B cell (primary cell): ENCODE measurements around the gene PCP4. TPM values are rescaled to one million over a fixed set of nuclear protein-coding genes. Genes with fewer than 3 reads are reported as not detected.

Experiments used
- ATAC-seq: fragments of 200-7000 bp; cut with Tn5 transposase; one replicate; pipeline ENCODE4 v1.10.0; 2021; ENCODE audit warnings: low read depth, mild to moderate bottlenecking, moderate number of reproducible peaks, moderate library complexity
- CTCF ChIA-PET: fragments of 350-600 bp; sonication (Branson Sonifier 250); formaldehyde crosslinking; loops from one replicate; lab custom pipeline; 2021; ENCODE audit warnings: antibody characterized with exemption, inconsistent platforms; lab: Charles Lee
- POLR2A ChIA-PET: fragments of 350-600 bp; sonication (Branson Sonifier 250); formaldehyde crosslinking; loops from one replicate; lab custom pipeline; 2021; ENCODE audit warnings: antibody characterized with exemption; lab: Charles Lee
- DNase-seq: peaks from one replicate; pipeline ENCODE4 v3.0.0; 2013
- H2AFZ ChIP-seq: 2 replicates; pipeline ENCODE4 v1.6.1; 2012; ENCODE audit warnings: mild to moderate bottlenecking, low read depth, low read length; ENCODE audit not compliant: insufficient read depth, poor library complexity, severe bottlenecking
- H3K27ac ChIP-seq, 2 donors: 1 replicate in 1 of 2; 2 replicates in 1 of 2; pipeline ENCODE4 v1.5.1; 2012 to 2013; ENCODE audit warnings: low read length in 2 of 2, mild to moderate bottlenecking in 2 of 2, moderate library complexity in 1 of 2
- H3K27me3 ChIP-seq, 4 experiments: fragments of 200-600 bp in 1 of 4; sonication (generic) in 1 of 4; replicated peaks in 1 of 4; 1 replicate in 2 of 4; 2 replicates in 2 of 4; pipeline versions ENCODE4 v1.6.1 to v1.7.0; 2013 to 2016; ENCODE audit warnings: low read length in 3 of 4, mild to moderate bottlenecking in 2 of 4, mixed read lengths in 1 of 4, moderate library complexity in 1 of 4; ENCODE audit not compliant: insufficient read depth in 4 of 4, control insufficient read depth in 3 of 4; ENCODE audit errors: control extremely low read depth in 1 of 4
- H3K36me3 ChIP-seq, 2 experiments: replicated peaks in 1 of 2; 1 replicate in 1 of 2; 2 replicates in 1 of 2; pipeline versions ENCODE4 v1.6.1 to v1.7.1; 2013; ENCODE audit warnings: low read length in 1 of 2; ENCODE audit not compliant: insufficient read depth in 2 of 2, control insufficient read depth in 1 of 2; ENCODE audit errors: control extremely low read depth in 1 of 2, extremely low read depth in 1 of 2
- H3K4me1 ChIP-seq, 2 donors: fragments of 200-600 bp in 1 of 2; sonication (generic) in 1 of 2; 1 replicate in 1 of 2; 2 replicates in 1 of 2; pipeline versions ENCODE4 v1.5.1 to v1.6.1; 2013 to 2017; ENCODE audit warnings: low read length in 2 of 2; ENCODE audit not compliant: control insufficient read depth in 2 of 2, insufficient read depth in 2 of 2
- H3K4me2 ChIP-seq: replicated peaks from 2 replicates; pipeline ENCODE3; 2012; ENCODE audit warnings: mild to moderate bottlenecking, low read depth, low read length; ENCODE audit not compliant: poor library complexity, severe bottlenecking
- H3K4me3 ChIP-seq, 5 experiments: fragments of 200-600 bp in 1 of 5; sonication (generic) in 1 of 5; 1 replicate in 3 of 5; 2 replicates in 2 of 5; pipeline versions ENCODE4 v1.5.1 to v1.7.0; 2011 to 2016; ENCODE audit warnings: low read length in 4 of 5, mild to moderate bottlenecking in 4 of 5, low read depth in 2 of 5, control low read depth in 1 of 5, moderate library complexity in 1 of 5; ENCODE audit not compliant: insufficient read depth in 1 of 5; ENCODE audit errors: control extremely low read depth in 1 of 5, extremely low read depth in 1 of 5
- H3K79me2 ChIP-seq: fragments of 200-600 bp; sonication (generic); one replicate; pipeline ENCODE4 v1.6.0; 2016; ENCODE audit warnings: low read length; ENCODE audit not compliant: control insufficient read depth, insufficient read depth
- H3K9ac ChIP-seq: fragments of 200-600 bp; sonication (generic); 2 replicates; pipeline ENCODE4 v1.6.1; 2017; ENCODE audit warnings: mild to moderate bottlenecking, low read length, moderate library complexity
- H3K9me3 ChIP-seq, 3 donors: one replicate each; pipeline versions ENCODE4 v1.6.1 to v1.7.1; 2013; ENCODE audit warnings: low read length in 2 of 3; ENCODE audit not compliant: control insufficient read depth in 2 of 3, insufficient read depth in 1 of 3; ENCODE audit errors: control extremely low read depth in 1 of 3
- H4K20me1 ChIP-seq: 2 replicates; pipeline ENCODE4 v1.6.0; 2012; ENCODE audit warnings: mild to moderate bottlenecking, low read length; ENCODE audit not compliant: insufficient read depth, control insufficient read depth, poor library complexity, severe bottlenecking
- H3K27ac Mint-ChIP-seq: one replicate; pipeline ENCODE4 v1.8.0; 2021; ENCODE audit warnings: mixed read lengths
- H3K27me3 Mint-ChIP-seq: one replicate; pipeline ENCODE4 v1.8.0; 2021; ENCODE audit warnings: mixed read lengths
- H3K4me1 Mint-ChIP-seq: one replicate; pipeline ENCODE4 v1.8.0; 2021; ENCODE audit warnings: mixed read lengths
- H3K4me3 Mint-ChIP-seq: one replicate; pipeline ENCODE4 v1.8.0; 2021; ENCODE audit warnings: mixed read lengths
- H3K9me3 Mint-ChIP-seq: one replicate; pipeline ENCODE4 v1.8.0; 2022; ENCODE audit warnings: mixed read lengths; ENCODE audit not compliant: insufficient read depth
- CTCF ChIP-seq: fragments of 200-600 bp; IDR thresholded peaks from one replicate; pipeline ENCODE4 v1.8.0; 2022; ENCODE audit warnings: antibody characterized with exemption, mild to moderate bottlenecking
- EZH2 ChIP-seq: IDR thresholded peaks from 2 replicates; pipeline ENCODE4 v1.6.1; 2012; ENCODE audit warnings: borderline replicate concordance, low read depth, mild to moderate bottlenecking, moderate library complexity, low read length; ENCODE audit not compliant: insufficient read depth, poor library complexity, severe bottlenecking
- WGBS: methylation state at CpG from one replicate; pipeline ENCODE4 v1.1.5; 2013; ENCODE audit warnings: missing lambda C conversion rate; ENCODE audit not compliant: insufficient coverage; 5-methylcytosine and 5-hydroxymethylcytosine counted together
- intact Hi-C: fragments of 100-400 bp; cut with micrococcal nuclease; formaldehyde crosslinking; loops from one replicate; pipeline ENCODE4 v1.10.0; 2022
- polyA plus RNA-seq: library from polyadenylated mRNA; depleted of rRNA; stranded (reverse); fragments of >200 nt; gene quantifications from 2 replicates; pipeline ENCODE4 v1.2.3, GENCODE V29; 2012
- total RNA-seq, 2 donors: library from RNA; stranded (reverse); fragments of 120-200 nt in 1 of 2; gene quantifications; 1 replicate in 1 of 2; 2 replicates in 1 of 2; pipeline versions ENCODE4 v1.2.3 to v1.2.4, GENCODE V29; 2013 to 2022

The PCP4 gene
- total and polyA plus RNA-seq, 2 donors (not counting 1 experiment from before 2014, with no cell fraction given): not detected

DNA sequence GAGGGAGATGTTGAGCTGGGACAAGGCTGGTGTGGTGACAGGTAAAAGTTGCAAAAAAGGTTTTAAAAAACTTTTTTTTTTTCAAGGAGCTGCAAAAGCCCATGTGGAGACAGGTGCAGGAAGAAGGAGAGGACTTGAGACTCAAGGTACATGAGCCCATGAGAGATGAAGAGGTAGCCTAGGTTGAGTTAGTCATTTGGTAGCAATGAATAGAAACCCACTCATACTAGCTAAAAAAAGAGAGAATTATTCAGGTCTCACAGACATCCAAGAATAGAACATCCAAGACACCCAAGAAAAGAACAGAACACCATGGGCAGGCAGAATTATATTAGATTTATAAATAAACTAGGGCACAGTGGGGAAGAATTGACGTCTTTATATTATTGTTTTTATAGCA, 65.1 kb downstream of the PCP4 start:
- Histone ChIP-seq H3K27ac (no peak overlapping the region), H3K4me2 (no peak overlapping the region), H4K20me1 (no peaks in the 10 kb centered on the region), H3K9me3 (peaks cover 0 to 8% (median 0%) of the 10 kb centered on the region in 3 donors), H3K27me3 (no peaks in the 10 kb centered on the region), H3K9ac (no peak overlapping the region), H2AFZ (no peak overlapping the region), H3K4me3 (no peak overlapping the region), H3K79me2 (no peaks in the 10 kb centered on the region), H3K36me3 (no peaks in the 10 kb centered on the region), H3K4me1 (no peaks in the 10 kb centered on the region)
- Mint-ChIP-seq H3K4me3 (no peak overlapping the region), H3K27me3 (no peaks in the 10 kb centered on the region), H3K9me3 (peaks cover under 1% of the 10 kb centered on the region), H3K27ac (no peak overlapping the region), H3K4me1 (no peaks in the 10 kb centered on the region)
- no CpG with 5 or more reads among the region's 1 CpG for WGBS
- TF ChIP-seq EZH2 (no peak), CTCF (no peak)
- DNase-seq (no peak), ATAC-seq (no peak)
- intact Hi-C loops: no loop called here
- ChIA-PET CTCF (no interaction called here), POLR2A (no interaction called here)

- no peak overlapping the region for H2AFZ ChIP-seq
- H3K4me2 ChIP-seq: no peak overlapping the region
- no peak for TF ChIP-seq EZH2
- ATAC-seq: no peak
- H3K4me1 ChIP-seq: no peaks in the 10 kb centered on the region
- H3K9ac ChIP-seq: no peak overlapping the region
- POLR2A ChIA-PET: no interaction called here
- no peak overlapping the region for H3K4me3 Mint-ChIP-seq
- no peak for DNase-seq
- H3K79me2 ChIP-seq: no peaks in the 10 kb centered on the region
- H3K4me1 Mint-ChIP-seq: no peaks in the 10 kb centered on the region
- CTCF ChIA-PET: no interaction called here
- H3K9me3 ChIP-seq: peaks cover 0 to 23% (median 0%) of the 10 kb centered on the region in 3 donors
- no peaks in the 10 kb centered on the region for H3K36me3 ChIP-seq
- H4K20me1 ChIP-seq: no peaks in the 10 kb centered on the region
- 90% methylated on average over 2 of the region's 2 CpGs for WGBS
- H3K27ac ChIP-seq: no peak overlapping the region
- no peak overlapping the region for H3K27ac Mint-ChIP-seq
- H3K27me3 Mint-ChIP-seq: no peaks in the 10 kb centered on the region
- intact Hi-C loops: no loop called here
- no peak overlapping the region for H3K4me3 ChIP-seq
- H3K9me3 Mint-ChIP-seq: peaks cover 2% of the 10 kb centered on the region
- no peaks in the 10 kb centered on the region for H3K27me3 ChIP-seq
Measured at GRCh38 chr21:39934895-39935294, 67.7 kb downstream of the PCP4 start.
